Adrenal gland (tissue), 5 donors: ENCODE measurements around the gene TOPAZ1.

ENCODE experiments used
- CTCF ChIP-seq, 6 experiments: fragments of 450-650 bp in 4 of 6; fragments of 200-600 bp in 2 of 6; sonication (generic) in 1 of 6; IDR thresholded peaks; 1 replicate in 5 of 6; 2 replicates in 1 of 6; pipeline versions ENCODE4 v1.5.1 to v1.8.0; 2016 to 2021; ENCODE audit warnings: antibody characterized with exemption in 6 of 6, mild to moderate bottlenecking in 2 of 6, moderate library complexity in 1 of 6
- POLR2A ChIP-seq, 2 donors: fragments of 450-650 bp; IDR thresholded peaks; one replicate each; pipeline ENCODE4 v1.6.1; 2017; ENCODE audit warnings: antibody characterized with exemption in 2 of 2, mild to moderate bottlenecking in 2 of 2, moderate library complexity in 1 of 2
- donor health status: DM: no; HTN: no; CAD: no.

GRCh38 chr3:44206261-44206660 is 35.4 kb upstream of the TOPAZ1 start:
- TF ChIP-seq CTCF (IDR thresholded peaks at IDR 0.05) (no peak), POLR2A (IDR thresholded peaks at IDR 0.05) (no peak)
